Bronchial epithelial cell (primary cell): Measurements from ENCODE around the gene LIPC. TPM values are rescaled to one million over a fixed set of nuclear protein-coding genes. Genes with fewer than 3 reads are reported as not detected.

Source experiments
- DNase-seq: peaks from one replicate; pipeline ENCODE4 v3.0.0-alpha.2; 2010; ENCODE audit warnings: low read depth
- FAIRE-seq: peaks from 2 replicates; lab custom pipeline; 2011; peaks lifted over from hg19 to GRCh38; lab: Jason Lieb, UNC
- H3K27me3 ChIP-seq: 2 replicates; pipeline ENCODE4 v1.5.1; 2011; ENCODE audit warnings: low read length; ENCODE audit not compliant: control insufficient read depth, insufficient read depth
- H3K36me3 ChIP-seq: 2 replicates; pipeline ENCODE4 v1.5.1; 2011; ENCODE audit warnings: low read length; ENCODE audit not compliant: control insufficient read depth, insufficient read depth
- H3K4me3 ChIP-seq: 2 replicates; pipeline ENCODE4 v1.5.1; 2011; ENCODE audit warnings: mild to moderate bottlenecking, low read depth, low read length, control low read depth
- total RNA-seq: library from RNA; depleted of rRNA; stranded (reverse); fragments of >200 nt; gene quantifications from 2 replicates; pipeline ENCODE4 v1.2.1, GENCODE V29; 2014
- TF ChIP-seq, protein P1 (sequence below): IDR thresholded peaks from 2 replicates; pipeline ENCODE4 v1.5.1; 2011; ENCODE audit warnings: mild to moderate bottlenecking, moderate library complexity, low read length, control low read depth, inconsistent platforms; ENCODE audit not compliant: insufficient read depth, severe bottlenecking

LIPC gene
- total RNA-seq, 1 donor from 2014 or later: 0.26 TPM

DNA sequence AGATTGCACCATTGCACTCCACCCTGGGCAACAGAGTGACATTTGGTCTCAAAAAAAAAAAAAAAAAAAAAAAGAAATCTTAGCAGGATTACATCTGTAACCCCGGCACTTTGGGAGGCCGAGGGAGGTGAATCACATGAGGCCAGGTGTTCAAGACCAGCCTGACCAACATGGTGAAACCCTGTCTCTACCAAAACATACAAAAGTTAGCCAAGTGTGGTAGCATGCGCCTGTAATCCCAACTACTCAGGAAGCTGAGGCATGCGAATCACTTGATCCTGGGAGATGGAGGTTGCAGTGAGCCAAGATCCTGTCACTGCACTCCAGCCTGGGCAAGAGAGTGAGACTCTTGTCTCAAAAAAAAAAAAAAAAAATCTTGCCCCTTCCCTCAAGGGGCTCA is 40.4 kb downstream of the LIPC start:
- DNase-seq: peak; percentile 11
- Histone ChIP-seq H3K27me3 (no peaks in the 10 kb centered on the region), H3K4me3 (no peak overlapping the region), H3K36me3 (no peaks in the 10 kb centered on the region)
- no peak for FAIRE-seq
- TF ChIP-seq, protein P1, sequence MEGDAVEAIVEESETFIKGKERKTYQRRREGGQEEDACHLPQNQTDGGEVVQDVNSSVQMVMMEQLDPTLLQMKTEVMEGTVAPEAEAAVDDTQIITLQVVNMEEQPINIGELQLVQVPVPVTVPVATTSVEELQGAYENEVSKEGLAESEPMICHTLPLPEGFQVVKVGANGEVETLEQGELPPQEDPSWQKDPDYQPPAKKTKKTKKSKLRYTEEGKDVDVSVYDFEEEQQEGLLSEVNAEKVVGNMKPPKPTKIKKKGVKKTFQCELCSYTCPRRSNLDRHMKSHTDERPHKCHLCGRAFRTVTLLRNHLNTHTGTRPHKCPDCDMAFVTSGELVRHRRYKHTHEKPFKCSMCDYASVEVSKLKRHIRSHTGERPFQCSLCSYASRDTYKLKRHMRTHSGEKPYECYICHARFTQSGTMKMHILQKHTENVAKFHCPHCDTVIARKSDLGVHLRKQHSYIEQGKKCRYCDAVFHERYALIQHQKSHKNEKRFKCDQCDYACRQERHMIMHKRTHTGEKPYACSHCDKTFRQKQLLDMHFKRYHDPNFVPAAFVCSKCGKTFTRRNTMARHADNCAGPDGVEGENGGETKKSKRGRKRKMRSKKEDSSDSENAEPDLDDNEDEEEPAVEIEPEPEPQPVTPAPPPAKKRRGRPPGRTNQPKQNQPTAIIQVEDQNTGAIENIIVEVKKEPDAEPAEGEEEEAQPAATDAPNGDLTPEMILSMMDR: no peak

GRCh38 chr15:58472821-58473581 is 41.2 kb downstream of the LIPC start:
- no peaks in the 10 kb centered on the region for H3K36me3 ChIP-seq
- no peak overlapping the region for H3K4me3 ChIP-seq
- TF ChIP-seq, protein P1: no peak
- FAIRE-seq: no peak
- no peaks in the 10 kb centered on the region for H3K27me3 ChIP-seq
- DNase-seq: peak; percentile 87

- H3K4me3 ChIP-seq: no peak overlapping the region
- peak; percentile 94 for DNase-seq
- TF ChIP-seq, protein P1: no peak
Observed at GRCh38 chr15:58473724-58474123, 41.9 kb downstream of the LIPC start.

GRCh38 chr15:58474741-58475323 is 43.0 kb downstream of the LIPC start:
- TF ChIP-seq, protein P1: no peak
- Histone ChIP-seq H3K4me3 (no peak overlapping the region), H3K27me3 (no peaks in the 10 kb centered on the region), H3K36me3 (no peaks in the 10 kb centered on the region)
- DNase-seq: no peak
- FAIRE-seq: no peak

More at GRCh38 chr15:58473724-58474123, 41.9 kb downstream of the LIPC start:
- no peak for FAIRE-seq
- Histone ChIP-seq H3K36me3 (no peaks in the 10 kb centered on the region), H3K27me3 (no peaks in the 10 kb centered on the region)

DNA sequence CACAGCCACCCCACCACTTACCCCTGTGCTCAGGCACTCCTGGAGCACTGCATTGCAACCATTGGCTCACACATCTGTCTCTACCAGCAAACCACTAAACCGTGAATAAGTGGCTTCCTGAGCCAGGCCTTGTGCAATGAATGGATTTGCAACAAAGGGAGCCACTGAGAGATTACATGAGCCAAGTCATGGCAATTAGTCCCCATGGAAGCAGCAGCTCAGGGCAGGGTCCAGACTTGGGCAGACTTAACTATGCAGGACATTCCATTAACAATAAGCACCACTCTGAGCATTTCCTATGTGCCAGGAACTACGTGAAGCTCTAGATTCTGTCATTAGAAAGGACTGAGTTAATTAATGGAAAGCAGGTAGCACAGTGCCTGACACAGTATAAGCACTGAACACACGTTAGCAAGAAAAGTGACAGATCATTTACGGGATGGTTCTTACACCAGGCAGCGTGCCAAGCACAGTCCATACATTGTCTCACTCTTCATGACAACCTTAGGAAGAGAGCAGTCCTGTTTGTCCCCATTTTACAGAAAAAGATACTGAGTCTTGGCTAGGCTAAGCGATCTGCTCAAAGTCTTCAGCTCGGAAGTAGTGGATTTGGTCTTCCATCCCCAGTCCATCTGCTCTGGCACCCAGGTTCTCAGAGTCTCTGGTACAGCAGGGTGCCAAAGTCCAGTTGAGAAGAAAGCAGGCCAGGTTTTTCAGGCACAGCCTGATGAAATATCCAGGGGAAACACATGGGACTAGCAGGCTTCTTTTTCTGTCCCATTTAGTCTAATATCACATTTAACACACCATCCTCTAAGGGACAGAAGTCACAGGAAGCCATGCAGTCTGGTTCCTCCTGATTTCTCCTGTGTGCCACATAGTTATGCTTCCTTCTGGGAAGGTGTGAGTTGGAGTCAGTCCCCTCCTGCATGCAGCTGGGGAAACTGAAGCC is 44.1 kb downstream of the LIPC start:
- DNase-seq (peak; percentile 45), FAIRE-seq (no peak)
- H3K36me3 ChIP-seq: no peaks in the 10 kb centered on the region
- no peaks in the 10 kb centered on the region for H3K27me3 ChIP-seq
- TF ChIP-seq, protein P1: no peak
- H3K4me3 ChIP-seq: no peak overlapping the region
